GOT3 (cell line): ENCODE results near the gene RLBP1.
A peak's percentile ranks its signal among the peaks of the same experiment; 100 is the strongest.
"Not testable (repeated sequence)": the region's sequence is repeated elsewhere in the genome, so short reads cannot be mapped to it uniquely, and the experiment has no call there.

Experiments used
- DNase-seq: peaks from one replicate; lab custom pipeline; 2025; ENCODE audit warnings: mixed read lengths; lab: John Stamatoyannopoulos, UW

The RLBP1 gene

GRCh38 chr15:89221543-89221942 lies at the start of gene RLBP1:
Gene RLBP1 (minus strand): TSS chr15:89221579. CDS start chr15:89218975, 2,604 bp downstream.
- DNase-seq: no peak

- DNase-seq: not testable (repeated sequence)
Measured at GRCh38 chr15:89250142-89250541, 28.8 kb upstream of the RLBP1 start.

- no peak for DNase-seq
Measured at GRCh38 chr15:89248584-89248983, 27.2 kb upstream of the RLBP1 start.

GRCh38 chr15:89247446-89247845 lies 26.1 kb upstream of the RLBP1 start:
- DNase-seq: no peak

- no peak for DNase-seq
Measured at GRCh38 chr15:89244574-89244903, 23.2 kb upstream of the RLBP1 start.

GRCh38 chr15:89243691-89244573 lies 22.6 kb upstream of the RLBP1 start, which contains the start of gene FANCI:
Gene FANCI (plus strand): TSS chr15:89243979. CDS start chr15:89247648, 3,669 bp downstream.
- DNase-seq: peak; percentile 78

- DNase-seq: no peak
Measured at GRCh38 chr15:89243046-89243690, 21.8 kb upstream of the RLBP1 start.

GRCh38 chr15:89239883-89240810 lies 18.8 kb upstream of the RLBP1 start:
- DNase-seq: not testable (repeated sequence)

- no peak for DNase-seq
Measured at GRCh38 chr15:89231832-89232231, 10.5 kb upstream of the RLBP1 start.

- DNase-seq: no peak
Measured at GRCh38 chr15:89230277-89230676, 8.9 kb upstream of the RLBP1 start.

- DNase-seq: no peak
Measured at GRCh38 chr15:89227425-89227824, 6.0 kb upstream of the RLBP1 start.

GRCh38 chr15:89226359-89227221 lies 5.2 kb upstream of the RLBP1 start:
- no peak for DNase-seq

GRCh38 chr15:89225588-89225987 lies 4.2 kb upstream of the RLBP1 start:
- no peak for DNase-seq

- no peak for DNase-seq
Measured at GRCh38 chr15:89218531-89218930, 2.8 kb downstream of the RLBP1 start.

- no peak for DNase-seq
Measured at GRCh38 chr15:89217686-89218376, 3.5 kb downstream of the RLBP1 start.

GRCh38 chr15:89217031-89217430 lies 4.3 kb downstream of the RLBP1 start:
- no peak for DNase-seq

- DNase-seq: no peak
Measured at GRCh38 chr15:89215627-89216026, 5.8 kb downstream of the RLBP1 start.

- no peak for DNase-seq
Measured at GRCh38 chr15:89211678-89212170, 9.7 kb downstream of the RLBP1 start.

- no peak for DNase-seq
Measured at GRCh38 chr15:89209057-89209456, 12.3 kb downstream of the RLBP1 start.

GRCh38 chr15:89208256-89208655 lies 13.1 kb downstream of the RLBP1 start:
- no peak for DNase-seq
